T-helper 1 cell treated with Interleukin-12 subunit alpha and Interleukin-12 subunit beta and Interleukin-4 antibody, amounts not matched to agents 30 μg/mL and 1 μg/mL, for 36 hours (primary cell): Measurements from ENCODE around the gene ZNF579.
"Not testable (repeated sequence)": the region's sequence is repeated elsewhere in the genome, so short reads cannot be mapped to it uniquely, and the experiment has no call there.

ENCODE experiments used
- H3K27ac Mint-ChIP-seq: one replicate; pipeline ENCODE4 v1.8.0; 2021; ENCODE audit warnings: mild to moderate bottlenecking, mixed read lengths
- H3K27me3 Mint-ChIP-seq: one replicate; pipeline ENCODE4 v1.8.0; 2021; ENCODE audit warnings: low read depth, mixed read lengths
- H3K36me3 Mint-ChIP-seq: one replicate; pipeline ENCODE4 v1.8.0; 2021; ENCODE audit warnings: low read depth, mixed read lengths
- H3K4me1 Mint-ChIP-seq: one replicate; pipeline ENCODE4 v1.8.0; 2021; ENCODE audit warnings: low read depth, mixed read lengths
- H3K4me3 Mint-ChIP-seq: one replicate; pipeline ENCODE4 v1.8.0; 2021; ENCODE audit warnings: mild to moderate bottlenecking, moderate library complexity, mixed read lengths
- H3K9me3 Mint-ChIP-seq: one replicate; pipeline ENCODE4 v1.8.0; 2021; ENCODE audit warnings: mixed read lengths

The ZNF579 gene

DNA sequence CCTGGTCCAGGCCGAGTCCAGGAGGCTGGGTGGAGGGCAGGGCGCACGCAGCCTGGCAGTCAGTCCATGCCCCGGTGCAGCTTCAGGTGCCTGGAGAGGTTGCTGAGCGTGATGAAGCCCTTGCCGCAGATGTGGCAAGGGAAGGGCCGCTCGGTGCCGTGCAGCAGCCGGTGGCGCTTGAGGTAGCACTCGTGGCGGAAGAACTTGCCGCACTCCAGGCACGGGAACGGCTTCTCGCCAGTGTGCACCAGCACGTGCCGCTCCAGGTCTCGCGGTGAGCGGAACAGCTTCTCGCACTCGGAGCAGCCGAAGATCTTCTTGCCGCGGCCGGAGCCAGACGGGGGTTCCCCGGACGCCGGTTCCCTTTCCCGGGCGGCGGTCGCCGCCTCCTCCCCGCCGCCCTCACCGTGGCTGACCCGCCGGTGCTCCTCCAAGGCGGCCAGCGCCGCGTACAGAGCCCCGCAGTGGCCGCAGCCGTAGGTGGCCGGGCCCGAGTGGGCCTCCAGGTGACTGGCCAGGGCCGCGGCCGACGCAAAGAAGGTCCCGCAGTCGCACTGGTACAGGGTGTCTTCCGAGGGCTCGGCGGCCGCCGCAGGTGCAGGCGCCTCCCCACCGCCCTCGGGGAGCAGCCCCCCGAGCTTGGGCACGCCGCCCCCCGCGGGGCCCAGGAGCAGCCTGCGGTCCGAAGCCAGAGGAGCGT, 11.9 kb upstream of the ZNF579 start:
- H3K36me3 Mint-ChIP-seq = peaks cover 32% of the 10 kb centered on the region
- H3K4me3 Mint-ChIP-seq = no peak overlapping the region
- H3K4me1 Mint-ChIP-seq = no peaks in the 10 kb centered on the region
- H3K9me3 Mint-ChIP-seq = no peaks in the 10 kb centered on the region
- H3K27ac Mint-ChIP-seq = no peak overlapping the region
- no peaks in the 10 kb centered on the region for H3K27me3 Mint-ChIP-seq

DNA sequence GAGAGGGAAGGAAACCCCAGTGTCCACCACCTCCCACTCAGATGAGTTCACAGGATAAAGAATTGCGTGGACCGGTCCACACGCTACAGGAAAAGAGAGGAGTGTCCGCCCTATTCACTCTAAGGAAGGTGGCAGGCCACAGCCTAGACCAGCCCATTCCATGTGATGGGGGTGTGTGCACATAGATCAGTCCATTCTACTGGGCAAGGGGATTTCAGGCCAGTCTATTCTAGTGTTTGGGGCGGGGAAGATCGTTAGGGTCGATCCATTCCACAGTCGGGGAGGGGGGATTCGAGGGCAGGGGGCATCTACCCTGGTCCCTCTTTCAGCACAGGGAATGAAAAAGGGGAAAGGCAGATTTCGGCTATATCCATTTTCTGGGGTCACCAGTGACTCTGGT, 10.9 kb upstream of the ZNF579 start:
- Mint-ChIP-seq H3K36me3 (peaks cover 31% of the 10 kb centered on the region), H3K4me1 (peaks cover 5% of the 10 kb centered on the region), H3K4me3 (no peak overlapping the region), H3K9me3 (no peaks in the 10 kb centered on the region), H3K27ac (peak overlapping the region; percentile 57), H3K27me3 (peaks cover 9% of the 10 kb centered on the region)

DNA sequence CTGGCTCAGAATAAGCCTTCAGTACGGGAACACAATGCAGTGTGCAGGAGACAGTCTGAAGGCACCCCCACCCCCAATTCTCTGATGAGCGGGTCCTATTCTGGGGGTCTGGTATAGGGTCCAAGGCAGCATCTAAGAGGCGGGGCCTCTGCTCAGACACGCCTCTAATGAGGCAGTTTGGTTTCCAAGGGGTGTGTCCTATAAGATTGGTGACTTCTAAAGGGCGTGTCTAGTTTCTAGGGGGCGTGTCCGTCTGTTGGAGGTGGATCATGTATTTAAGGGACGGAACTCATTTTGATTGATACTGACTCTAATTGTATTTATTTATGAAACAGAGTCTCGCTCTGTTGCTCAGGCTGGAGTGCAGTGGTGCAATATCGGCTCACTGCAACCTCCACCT, 10.0 kb upstream of the ZNF579 start:
- H3K4me1 Mint-ChIP-seq = peaks cover 5% of the 10 kb centered on the region
- peaks cover 19% of the 10 kb centered on the region for H3K27me3 Mint-ChIP-seq
- H3K4me3 Mint-ChIP-seq = no peak overlapping the region
- H3K9me3 Mint-ChIP-seq = no peaks in the 10 kb centered on the region
- no peak overlapping the region for H3K27ac Mint-ChIP-seq
- peaks cover 22% of the 10 kb centered on the region for H3K36me3 Mint-ChIP-seq

DNA sequence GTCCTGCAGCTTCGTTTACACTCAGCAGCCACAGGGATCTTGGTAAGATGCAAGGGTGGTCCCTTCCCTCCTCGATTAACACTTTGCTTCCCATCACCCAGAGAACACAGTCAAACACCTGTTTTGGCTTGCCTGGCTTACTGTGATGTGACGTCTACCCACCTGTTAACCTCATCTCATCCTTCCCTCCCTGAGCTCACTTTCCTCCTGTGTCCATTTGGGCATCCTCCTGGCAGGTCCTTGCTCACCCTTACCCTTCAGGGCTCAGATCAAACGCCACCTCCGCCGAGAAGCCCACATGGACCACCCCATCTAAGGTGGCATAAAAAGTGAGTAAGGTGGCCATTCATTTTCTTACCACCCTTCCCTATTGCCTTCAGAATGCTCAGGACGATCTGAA, 9.5 kb upstream of the ZNF579 start:
- Mint-ChIP-seq H3K4me3 (no peak overlapping the region), H3K27ac (no peak overlapping the region), H3K4me1 (peaks cover 9% of the 10 kb centered on the region), H3K27me3 (peaks cover 24% of the 10 kb centered on the region), H3K36me3 (peaks cover 17% of the 10 kb centered on the region), H3K9me3 (no peaks in the 10 kb centered on the region)

DNA sequence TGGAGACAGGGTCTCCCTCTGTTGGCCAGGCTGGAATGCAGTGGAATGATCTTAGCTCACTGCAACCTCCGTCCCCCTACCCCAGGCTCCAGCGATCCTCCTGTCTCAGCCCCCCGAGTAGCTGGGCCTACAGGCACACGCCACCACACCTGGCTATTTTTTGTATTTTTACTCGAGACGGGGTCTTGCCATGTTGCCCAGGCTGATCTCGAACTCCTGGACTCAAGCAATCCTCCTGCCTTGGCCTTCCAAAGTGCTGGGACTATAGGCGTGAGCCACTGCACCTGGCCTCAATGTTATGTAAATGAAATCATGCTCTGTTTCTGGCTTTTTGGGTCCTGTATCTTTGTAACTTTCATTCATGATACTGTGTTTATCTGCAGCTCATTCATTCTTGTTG, 8.1 kb upstream of the ZNF579 start:
- peaks cover 11% of the 10 kb centered on the region for H3K36me3 Mint-ChIP-seq
- H3K4me1 Mint-ChIP-seq = peaks cover 9% of the 10 kb centered on the region
- H3K27me3 Mint-ChIP-seq = peaks cover 34% of the 10 kb centered on the region
- no peaks in the 10 kb centered on the region for H3K9me3 Mint-ChIP-seq
- H3K27ac Mint-ChIP-seq = no peak overlapping the region
- no peak overlapping the region for H3K4me3 Mint-ChIP-seq

DNA sequence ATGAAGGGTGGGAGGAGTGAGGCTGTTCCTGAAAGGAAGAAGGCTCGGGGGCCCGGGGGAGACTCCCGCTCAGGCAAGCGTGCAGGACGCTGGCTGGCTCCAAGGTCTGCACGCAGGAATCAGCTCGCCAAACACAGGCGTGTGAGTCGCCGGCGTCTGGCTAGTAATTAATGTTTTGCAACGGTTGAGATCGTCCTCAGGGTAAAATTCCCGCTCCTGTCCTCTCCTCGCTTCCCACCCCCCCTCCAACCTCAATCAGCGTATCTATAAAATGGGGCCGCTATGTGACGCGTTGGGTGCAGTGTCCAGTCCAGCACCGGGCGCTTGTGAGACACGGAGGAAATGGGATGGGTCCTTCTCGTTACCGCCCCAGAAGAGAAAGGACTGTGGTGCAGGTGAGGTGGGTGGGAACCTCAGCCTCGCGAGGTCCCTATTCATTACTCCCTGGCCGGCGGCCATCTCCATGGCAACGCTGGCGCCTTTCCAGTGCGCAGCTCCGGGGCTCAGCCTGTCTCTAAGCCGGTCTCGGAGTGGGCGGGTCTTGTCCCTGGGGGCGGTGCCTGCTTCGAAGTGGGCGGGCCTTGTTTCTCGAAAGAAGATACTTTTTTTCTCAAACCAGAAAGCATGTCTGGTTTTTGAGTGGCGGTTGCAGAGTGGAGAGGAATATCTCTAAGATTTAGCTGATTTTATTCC, 6.5 kb upstream of the ZNF579 start:
- H3K27ac Mint-ChIP-seq = no peak overlapping the region
- peak overlapping the region; percentile 69 for H3K4me3 Mint-ChIP-seq

DNA sequence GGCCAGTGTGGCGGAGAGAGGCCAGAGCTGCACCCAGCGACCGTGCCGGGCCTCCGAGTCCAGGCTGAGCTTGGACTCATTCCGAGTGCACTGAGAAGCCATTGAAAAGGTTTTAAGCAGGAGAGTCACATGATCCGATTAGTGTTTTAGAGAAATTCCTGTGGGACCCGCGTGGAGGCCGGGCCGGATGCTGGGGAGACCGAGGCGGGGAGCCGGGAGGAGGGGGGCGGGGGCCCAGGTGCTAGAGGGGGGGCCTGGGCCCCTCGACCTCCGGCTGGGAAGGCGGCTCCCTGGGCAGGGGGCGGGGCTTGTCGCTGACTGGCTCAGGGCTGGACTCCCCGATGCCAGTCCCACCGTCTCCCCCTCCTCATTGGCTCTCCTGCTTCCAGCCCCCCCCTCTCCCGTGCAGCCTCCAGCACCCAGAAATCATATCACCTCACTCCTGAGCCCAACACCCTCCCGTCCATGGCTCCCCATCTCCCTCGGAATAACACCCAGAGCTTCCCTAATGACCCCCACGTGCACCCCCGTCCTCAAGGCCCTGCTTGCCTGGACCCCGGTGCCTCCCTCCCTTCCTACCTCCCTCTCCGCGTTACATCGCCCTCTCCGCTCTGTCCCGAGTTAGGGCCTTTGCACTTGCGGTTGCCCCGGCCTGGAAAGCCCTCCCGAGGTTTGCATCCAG, 5.2 kb upstream of the ZNF579 start:
- no peaks in the 10 kb centered on the region for H3K36me3 Mint-ChIP-seq
- peak overlapping the region; percentile 7 for H3K4me3 Mint-ChIP-seq
- no peaks in the 10 kb centered on the region for H3K9me3 Mint-ChIP-seq
- H3K4me1 Mint-ChIP-seq = peaks cover 20% of the 10 kb centered on the region
- no peak overlapping the region for H3K27ac Mint-ChIP-seq
- peaks cover 34% of the 10 kb centered on the region for H3K27me3 Mint-ChIP-seq

More for the DNA sequence above, 6.5 kb upstream of the ZNF579 start:
- Mint-ChIP-seq H3K4me1 (peaks cover 9% of the 10 kb centered on the region), H3K9me3 (no peaks in the 10 kb centered on the region), H3K36me3 (peaks cover 8% of the 10 kb centered on the region), H3K27me3 (peaks cover 34% of the 10 kb centered on the region)

DNA sequence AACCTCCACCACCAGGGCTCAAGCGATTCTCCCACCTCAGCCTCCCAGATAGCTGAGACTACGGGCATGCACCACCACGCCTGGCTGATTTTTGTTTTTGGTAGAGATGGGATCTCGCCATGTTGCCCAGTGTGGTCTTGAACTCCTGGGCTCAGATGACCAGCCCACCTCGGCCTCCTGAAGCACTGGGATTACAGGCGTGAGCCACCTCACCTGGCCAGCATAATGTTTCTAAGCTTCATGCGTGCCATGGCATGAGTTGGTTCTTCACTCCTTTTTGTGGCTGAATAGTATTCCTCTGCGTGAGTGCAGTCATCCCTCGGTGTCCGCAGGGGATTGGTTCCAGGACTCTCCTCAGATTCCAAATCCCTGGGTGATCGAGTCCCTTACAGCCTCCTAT, 4.2 kb upstream of the ZNF579 start:
- Mint-ChIP-seq H3K27ac (no peak overlapping the region), H3K4me3 (no peak overlapping the region), H3K36me3 (no peaks in the 10 kb centered on the region), H3K27me3 (peaks cover 34% of the 10 kb centered on the region), H3K9me3 (no peaks in the 10 kb centered on the region), H3K4me1 (peaks cover 20% of the 10 kb centered on the region)

DNA sequence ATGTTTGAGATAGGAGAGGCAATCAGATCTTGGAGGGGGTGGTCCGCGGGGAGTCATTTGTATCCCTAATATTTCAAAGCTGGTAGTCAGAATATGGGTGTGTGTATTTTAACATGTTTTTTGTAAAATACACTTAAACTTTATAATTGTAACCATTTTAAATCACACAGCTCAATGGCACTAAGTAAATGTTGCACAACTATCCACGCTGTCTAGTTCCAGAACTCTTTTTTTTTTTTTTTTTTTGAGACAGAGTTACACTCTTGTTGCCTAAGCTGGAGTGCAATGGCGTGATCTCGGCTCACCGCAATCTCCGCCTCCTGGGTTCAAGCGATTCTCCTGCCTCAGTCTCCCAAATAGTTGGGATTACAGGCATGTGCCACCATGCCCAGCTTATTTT, 3.2 kb upstream of the ZNF579 start:
- Mint-ChIP-seq H3K27me3 (peaks cover 34% of the 10 kb centered on the region), H3K4me1 (peaks cover 24% of the 10 kb centered on the region)
- not testable (repeated sequence) for H3K36me3 Mint-ChIP-seq, H3K4me3 Mint-ChIP-seq, H3K9me3 Mint-ChIP-seq, H3K27ac Mint-ChIP-seq

DNA sequence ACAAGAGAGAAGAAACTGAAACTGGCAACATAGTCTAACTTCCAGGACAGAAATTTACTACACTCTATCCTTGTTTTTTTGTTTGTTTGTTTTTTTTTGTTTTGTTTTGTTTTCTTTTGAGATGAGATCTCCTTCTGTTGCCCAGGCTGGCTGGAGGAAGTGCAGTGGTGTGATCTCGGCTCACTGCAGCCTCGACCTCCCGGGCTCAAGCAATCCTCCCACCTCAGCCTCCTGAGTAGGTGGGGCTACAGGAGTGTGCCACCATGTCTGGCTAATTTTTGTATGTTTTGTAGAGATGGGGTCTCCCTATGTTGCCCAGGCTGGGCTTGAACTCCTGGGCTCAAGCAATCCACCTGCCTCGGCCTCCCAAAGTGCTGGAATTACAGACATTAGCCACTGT, 1.6 kb upstream of the ZNF579 start:
- H3K4me1 Mint-ChIP-seq = peaks cover 22% of the 10 kb centered on the region
- H3K36me3 Mint-ChIP-seq, H3K27ac Mint-ChIP-seq, H3K4me3 Mint-ChIP-seq, H3K9me3 Mint-ChIP-seq: not testable (repeated sequence)
- peaks cover 32% of the 10 kb centered on the region for H3K27me3 Mint-ChIP-seq

DNA sequence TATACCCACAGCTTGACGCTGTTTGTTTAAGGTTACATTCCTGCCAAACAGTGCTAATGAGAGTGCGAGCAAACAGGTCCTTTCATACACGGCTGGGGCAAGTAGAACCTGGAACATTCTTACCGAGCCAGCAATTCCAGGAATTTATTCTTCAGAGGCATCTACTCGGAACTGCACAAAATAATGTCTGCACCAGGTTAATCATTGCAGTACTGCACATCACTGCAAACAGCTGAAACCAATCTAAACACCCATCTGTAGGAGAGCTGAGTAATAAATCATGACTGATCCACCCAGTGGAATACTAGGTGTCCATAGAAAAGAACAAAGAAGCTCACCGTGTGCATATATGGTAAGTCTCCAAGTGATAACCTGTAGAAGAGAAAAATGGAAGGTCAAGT, 1.2 kb upstream of the ZNF579 start:
- H3K4me1 Mint-ChIP-seq = peaks cover 21% of the 10 kb centered on the region
- no peaks in the 10 kb centered on the region for H3K9me3 Mint-ChIP-seq
- peaks cover 27% of the 10 kb centered on the region for H3K27me3 Mint-ChIP-seq
- H3K27ac Mint-ChIP-seq = no peak overlapping the region
- no peak overlapping the region for H3K4me3 Mint-ChIP-seq
- peaks cover 8% of the 10 kb centered on the region for H3K36me3 Mint-ChIP-seq

DNA sequence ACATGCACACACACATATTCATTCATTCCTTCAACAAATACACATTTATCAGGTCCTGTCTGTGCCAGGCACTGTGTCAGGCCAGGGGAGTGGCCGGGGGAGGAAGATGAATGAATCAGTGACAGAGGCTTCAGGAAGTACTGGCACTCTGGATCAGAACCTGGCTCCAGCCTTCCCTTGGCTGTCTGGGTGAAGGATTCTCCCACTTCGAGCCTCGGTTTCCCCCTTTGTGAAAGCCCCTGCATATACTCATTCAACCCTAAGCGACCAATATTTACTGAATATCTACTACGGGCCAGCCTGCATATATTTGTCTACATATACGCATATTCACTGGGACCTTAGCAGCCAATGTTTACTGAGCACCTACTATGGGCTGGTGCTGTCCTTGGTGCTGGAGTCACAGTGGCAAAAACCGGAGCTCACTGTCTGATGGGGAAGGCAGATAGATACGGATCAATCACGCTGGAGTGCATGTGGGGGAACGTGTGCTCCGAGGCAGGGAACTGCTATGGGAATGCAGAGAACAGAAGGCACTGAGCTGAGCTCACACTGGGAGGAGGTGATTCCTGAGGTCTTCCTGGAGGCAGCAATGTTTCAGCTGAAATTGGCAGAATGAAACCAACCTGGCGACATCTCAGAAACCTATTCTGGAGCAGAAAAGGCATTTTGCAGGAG, 636 bp upstream of the ZNF579 start:
- Mint-ChIP-seq H3K27me3 (peaks cover 22% of the 10 kb centered on the region), H3K9me3 (no peaks in the 10 kb centered on the region)

DNA sequence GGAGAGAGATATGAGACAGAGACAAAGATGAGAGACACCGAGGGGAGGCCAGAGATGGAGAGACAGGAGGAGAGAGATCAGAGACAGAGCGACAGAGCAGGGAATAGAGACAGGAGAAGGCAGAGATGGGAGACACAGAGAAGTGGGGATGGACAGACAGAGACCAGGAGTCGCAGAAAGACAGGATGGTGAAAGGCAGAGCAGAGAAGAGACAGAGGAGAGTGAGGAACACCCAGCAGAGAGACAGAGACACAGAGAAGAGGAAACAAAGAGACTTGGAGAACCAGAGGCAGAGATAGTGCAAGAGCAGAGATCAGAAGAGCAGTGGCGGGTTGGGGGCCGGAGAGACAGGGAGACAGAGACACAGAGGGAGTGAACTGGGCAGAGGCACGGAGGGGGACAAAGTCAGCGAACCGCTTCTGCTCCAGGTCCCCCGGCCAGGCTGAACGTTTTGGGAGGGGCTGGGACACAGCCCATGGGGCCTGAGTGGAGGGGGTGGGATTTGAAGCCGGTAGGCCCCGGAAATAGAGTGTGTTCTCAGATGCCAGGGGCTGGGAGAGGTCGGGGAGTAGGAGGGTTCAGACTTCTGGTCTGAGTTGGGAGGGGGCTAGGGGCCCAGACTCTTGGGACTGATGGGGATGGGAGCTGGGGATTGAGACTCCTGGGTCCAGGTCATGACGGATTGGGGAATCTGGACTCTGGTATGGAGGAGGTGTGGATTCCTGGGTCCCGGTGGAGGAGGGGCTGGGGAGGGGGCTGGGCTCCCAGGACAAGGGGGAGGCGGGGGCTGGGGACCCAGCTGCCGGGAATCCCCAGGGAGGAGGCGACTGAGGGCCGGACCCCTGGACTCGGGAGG, 654 bp downstream of the ZNF579 start:
- Mint-ChIP-seq H3K27ac (peak overlapping the region; percentile 80), H3K4me3 (peak overlapping the region; percentile 88), H3K27me3 (peaks cover 9% of the 10 kb centered on the region), H3K4me1 (peaks cover 17% of the 10 kb centered on the region), H3K36me3 (peaks cover 11% of the 10 kb centered on the region), H3K9me3 (no peaks in the 10 kb centered on the region)

More for the DNA sequence above, 636 bp upstream of the ZNF579 start:
- peak overlapping the region; percentile 88 for H3K4me3 Mint-ChIP-seq
- H3K4me1 Mint-ChIP-seq = peaks cover 21% of the 10 kb centered on the region
- peaks cover 11% of the 10 kb centered on the region for H3K36me3 Mint-ChIP-seq
- H3K27ac Mint-ChIP-seq = peak overlapping the region; percentile 71
